SW 1271 (cell line): ENCODE measurements around the gene EHBP1L1.

ENCODE experiments used
- DNase-seq, 2 experiments: peaks; one replicate each; lab custom pipeline; 2025; lab: John Stamatoyannopoulos, UW

EHBP1L1 gene

DNA sequence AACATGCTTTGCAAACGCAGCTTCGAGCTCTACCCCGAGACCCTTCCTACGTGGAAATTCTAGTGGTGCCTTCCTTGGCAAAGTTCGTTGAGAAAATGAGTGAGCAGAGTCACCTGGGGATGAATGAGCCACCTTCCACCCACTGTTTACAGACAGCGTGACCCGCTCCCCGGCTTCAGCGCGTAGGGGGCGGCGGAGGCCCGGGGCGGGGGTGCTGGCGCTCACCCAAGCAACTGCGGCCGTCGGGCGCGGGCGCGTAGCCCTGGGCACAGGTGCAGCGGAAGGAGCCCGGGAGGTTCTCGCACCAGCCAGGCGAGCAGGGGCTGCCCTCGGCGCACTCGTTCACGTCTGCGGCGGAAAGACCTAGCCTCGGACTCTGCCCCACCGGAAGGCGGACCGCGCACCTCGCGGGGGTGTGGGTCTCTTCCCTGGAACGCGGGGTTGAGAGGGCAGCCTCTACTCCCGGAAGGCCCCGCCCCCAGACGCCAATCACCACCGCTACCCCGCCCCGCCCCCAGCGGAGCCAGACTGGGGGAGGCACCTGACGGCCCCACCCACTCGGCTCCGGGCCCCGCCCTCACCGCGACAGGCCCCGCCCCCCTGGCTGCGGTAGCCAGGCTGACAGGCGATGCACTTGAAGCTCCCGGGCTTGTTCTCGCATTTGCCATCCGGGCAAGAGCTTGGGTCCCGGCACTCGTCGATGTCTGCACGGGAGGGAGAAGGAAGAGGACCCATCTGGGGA, 29.5 kb upstream of the EHBP1L1 start:
- DNase-seq, result peak; percentile 45 to 69

DNA sequence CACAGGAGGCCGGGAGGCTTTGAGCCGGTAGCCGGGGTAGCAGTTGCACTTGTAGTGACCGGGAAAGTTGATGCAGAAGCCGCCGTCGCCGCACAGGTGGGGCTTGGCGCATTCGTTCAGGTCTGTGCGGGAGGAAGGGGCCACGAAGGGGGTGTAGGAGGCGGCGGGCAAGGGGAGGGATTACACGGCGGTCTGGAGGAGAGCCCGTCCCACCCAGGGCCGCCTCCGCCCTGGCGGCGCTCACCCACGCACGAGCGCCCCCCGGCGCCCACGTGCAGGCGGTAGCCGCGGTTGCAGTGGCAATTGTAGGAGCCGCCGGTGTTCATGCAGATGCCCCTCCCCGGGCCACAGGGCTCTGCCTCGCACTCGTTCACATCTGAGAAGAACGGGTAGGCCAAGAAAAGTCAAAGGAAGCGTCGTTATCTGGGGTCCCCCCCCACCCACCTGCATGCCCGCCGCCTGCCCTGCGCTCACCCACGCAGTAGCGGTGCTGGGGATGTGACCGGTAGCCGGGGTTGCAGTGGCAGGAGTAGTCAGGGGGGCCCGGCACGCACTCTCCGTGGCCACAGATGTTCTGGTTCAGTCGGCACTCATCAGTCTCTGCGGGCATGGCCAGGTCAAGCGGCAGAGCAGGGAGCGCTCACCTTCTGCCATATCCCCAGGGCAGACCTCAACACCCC, 28.3 kb upstream of the EHBP1L1 start:
- no peak for DNase-seq

DNA sequence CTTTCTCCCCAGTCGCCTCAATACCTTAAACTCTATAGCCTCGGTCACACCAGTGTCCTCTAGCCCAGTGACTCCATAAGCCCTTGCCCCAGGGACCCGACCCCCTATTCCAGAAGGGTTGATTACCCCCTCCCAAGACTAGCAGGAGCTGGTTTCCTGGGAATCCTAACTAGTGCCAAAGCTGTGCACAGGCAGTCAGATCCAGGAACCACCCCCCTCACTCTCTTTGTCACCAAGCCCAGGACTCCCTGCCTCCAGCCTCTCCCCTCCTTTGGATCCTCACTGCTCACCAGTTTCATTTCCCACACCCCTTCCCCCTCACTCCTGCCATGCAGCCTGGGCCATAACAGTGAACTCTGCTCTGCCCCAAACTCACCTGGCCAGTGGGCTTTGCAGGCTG, 27.5 kb upstream of the EHBP1L1 start:
- DNase-seq, result no peak

DNA sequence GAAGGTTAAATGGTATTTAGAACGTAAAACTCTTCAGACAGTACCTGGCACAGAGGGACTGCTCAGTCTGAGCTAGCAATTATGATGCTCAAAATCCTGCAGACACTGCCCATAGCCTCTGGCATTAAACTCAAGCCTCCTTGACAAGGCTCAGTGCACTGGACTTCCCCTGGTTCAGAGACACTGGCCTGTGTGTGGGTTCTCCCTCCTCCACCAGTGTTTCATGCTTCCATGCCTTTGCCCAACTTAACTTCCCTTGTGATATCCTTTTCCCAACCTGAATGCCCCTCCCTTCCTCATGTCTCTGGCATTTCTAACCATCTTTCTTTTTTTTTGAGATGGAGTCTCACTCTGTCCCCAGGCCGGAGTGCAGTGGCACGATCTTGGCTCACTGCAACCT, 26.8 kb upstream of the EHBP1L1 start:
- no peak for DNase-seq

DNA sequence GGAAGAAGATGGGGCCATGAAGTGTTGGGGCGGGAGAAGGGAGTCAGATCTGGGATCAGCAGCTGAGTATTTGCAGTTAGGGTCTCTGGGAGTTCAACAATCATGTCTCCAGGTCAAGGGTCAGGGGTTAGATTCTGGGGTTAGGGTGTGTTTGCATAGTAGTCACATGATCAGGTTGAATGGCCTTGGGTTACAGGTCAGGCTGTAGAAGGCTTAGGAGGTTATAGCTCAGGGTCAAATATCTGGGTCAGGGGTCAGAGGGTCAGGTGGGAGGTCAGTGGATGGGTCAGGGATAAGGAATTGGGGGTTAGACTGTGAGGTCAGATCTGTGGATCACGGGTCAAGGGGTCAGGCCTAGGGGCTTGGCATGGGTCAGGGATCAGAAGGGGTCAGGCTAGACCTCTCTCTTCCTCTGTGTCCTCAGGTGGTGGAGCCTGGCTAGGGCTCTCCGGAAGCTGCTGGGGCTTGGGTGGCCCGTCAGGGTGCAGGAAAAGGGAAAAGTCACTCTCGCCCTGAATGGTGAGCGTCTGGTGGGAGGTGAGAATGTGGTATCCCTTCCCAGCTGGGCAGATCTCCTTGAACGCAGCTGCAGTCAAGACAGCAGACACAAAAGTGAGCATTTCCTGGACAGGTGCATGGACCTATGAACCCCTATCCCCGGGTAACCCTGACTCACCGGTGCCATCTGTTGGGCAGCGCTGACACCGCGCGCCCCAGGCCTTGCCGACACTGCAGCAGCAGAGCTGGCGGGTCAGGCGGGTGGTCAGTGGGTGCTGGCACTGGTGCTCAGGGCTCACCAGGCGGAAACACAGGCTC, 24.1 kb upstream of the EHBP1L1 start:
- peak in 1 of 2 experiments; percentile 42 for DNase-seq

DNA sequence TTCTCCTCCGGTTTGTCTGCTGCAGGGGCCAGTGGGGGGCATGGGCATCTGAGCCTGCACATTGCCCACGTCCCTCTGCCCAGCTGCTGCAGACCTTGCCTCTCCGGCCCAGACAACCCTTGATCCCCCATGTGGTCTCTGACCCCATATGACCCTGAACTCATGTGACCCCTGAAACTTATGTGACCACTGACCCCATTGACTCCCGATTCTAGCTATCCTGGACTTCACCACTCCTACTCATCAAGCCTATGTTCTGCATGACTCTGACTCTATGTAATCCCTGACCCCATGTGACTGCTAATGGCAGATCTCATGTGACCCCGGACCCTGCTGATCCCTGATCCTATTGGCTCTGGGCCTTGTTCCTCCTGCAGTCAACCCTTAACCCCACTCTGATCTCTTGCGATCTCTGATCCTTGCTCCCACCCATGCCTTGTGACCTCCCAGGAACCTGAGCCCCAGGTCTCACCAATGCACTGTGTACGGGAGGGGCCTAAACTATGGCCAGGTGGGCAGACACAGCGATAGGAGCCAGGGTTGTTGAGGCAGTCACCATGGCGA, 23.4 kb upstream of the EHBP1L1 start:
- DNase-seq, result no peak

DNA sequence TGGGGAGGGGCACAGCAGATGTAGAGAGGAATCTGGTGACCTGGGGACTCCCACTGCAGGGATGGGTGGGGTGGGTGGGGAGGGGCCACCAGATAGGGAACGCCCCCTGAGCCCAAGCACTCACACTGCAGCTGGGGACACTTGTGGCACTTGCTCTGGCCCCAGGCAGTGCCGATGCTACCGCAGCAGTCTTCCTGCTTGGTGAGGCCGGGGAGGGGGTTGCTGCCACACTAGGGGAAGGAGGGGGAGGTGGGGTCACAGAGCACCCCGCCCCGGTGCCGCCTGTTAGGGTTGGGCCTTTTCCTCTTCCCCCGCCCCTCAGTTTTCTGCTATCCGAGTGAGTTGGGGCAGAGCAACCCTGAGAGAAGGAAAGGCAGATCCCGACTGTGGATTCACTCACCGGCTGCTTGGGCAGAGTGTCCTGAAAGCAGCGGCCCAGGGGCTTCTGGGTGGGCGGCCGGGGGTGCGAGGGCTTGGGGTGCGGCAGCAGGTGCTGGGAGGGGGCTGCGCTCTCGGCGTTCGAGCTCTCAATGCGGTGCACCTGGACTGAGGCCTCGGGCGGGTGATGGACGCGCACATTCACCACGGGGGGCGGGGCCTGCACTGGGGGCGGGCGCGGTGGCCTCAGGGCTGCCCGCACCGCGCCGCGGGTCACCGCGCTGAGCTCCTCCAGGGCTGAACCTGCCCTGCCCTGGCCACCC, 22.4 kb upstream of the EHBP1L1 start:
- DNase-seq, result no peak

DNA sequence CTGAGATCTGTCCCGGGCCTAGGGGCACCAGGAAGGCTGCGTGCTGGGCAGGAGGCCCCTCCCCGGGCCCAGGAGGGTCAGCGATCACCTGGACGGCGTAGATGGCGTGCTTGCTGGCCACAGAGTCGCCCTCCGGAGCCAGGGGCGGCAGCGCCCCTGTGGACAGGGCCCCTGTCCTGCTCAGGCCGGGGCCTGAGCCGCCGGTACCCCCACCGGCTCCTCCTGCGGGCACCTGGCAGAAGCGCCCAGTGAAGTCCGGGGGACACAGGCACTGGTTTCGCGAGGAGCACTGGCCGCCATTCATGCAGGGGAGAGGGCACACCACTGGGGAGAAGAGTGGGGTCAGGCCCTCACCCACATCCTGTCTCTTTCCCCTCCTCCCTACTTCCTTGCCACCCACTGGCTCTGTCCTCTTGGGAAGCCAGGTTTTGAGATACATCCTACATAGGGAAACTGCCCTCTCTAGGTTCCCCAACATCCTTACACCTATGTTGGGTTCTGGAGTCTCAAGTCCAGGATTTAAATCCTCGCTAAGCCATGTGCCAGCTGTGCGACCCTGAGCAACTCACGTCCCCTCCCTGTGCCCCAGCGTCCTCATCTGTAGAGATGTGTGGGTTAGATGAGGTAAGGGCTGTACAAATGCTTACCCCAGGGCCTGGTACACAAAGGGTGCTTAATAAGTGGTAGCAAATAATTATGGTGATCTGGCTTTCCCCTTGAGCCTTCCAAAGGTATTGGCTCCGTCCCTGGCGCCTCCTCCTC, 21.6 kb upstream of the EHBP1L1 start:
- DNase-seq, result no peak

DNA sequence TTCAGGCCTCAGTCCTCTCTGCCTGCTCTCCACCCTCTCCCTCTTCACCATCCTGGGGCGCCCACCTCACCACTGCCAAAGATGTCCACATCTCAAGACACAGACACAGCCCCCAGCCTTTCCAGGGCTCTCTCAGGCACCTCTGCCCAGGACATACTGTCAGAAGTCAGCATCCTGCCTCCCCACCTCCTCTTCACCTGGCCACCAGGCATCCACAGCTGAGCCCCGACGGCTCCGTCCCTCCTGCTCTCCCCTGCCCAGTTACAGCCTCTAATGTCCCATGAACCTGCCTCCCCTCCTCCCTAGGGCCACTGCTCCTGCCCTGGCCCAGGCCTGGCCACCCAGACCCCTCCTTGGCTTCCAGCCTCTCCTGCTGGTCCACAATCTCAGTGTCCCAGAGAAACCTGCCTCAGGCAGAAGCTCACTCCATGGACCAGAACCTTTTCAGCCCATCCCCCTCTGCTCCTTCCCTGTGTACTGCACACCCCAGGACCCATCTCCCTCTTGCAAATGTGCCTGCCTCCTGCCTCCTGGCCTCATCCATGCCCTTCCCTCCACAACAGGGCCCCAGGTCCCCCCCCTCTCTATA, 20.9 kb upstream of the EHBP1L1 start:
- no peak for DNase-seq

DNA sequence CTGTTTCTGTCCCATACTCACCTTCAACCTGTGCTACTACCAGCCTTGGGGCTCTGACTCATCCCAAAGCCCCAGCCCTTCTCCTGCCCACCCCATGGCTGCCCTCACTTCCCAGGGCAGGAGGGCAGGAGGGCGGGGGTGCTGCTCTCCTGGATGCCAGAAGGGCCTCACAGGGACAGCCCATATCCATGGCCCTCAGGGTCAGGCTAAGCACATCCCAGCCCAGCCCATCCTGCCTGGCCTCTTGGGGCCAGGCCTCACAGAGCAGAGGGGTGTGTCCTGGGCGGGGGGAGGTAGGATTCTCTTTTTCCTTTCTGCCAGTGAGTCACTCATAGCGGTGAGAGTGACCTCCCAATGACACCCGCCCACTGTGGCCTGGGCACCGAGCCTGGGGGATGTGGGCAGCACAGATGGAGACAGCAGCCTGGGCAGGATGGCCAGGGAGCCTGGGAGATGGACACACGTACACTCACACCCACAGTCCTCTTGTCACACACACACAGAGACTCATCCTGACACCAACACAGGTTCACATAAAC, 20.1 kb upstream of the EHBP1L1 start:
- DNase-seq, result peak; percentile 75 to 92

DNA sequence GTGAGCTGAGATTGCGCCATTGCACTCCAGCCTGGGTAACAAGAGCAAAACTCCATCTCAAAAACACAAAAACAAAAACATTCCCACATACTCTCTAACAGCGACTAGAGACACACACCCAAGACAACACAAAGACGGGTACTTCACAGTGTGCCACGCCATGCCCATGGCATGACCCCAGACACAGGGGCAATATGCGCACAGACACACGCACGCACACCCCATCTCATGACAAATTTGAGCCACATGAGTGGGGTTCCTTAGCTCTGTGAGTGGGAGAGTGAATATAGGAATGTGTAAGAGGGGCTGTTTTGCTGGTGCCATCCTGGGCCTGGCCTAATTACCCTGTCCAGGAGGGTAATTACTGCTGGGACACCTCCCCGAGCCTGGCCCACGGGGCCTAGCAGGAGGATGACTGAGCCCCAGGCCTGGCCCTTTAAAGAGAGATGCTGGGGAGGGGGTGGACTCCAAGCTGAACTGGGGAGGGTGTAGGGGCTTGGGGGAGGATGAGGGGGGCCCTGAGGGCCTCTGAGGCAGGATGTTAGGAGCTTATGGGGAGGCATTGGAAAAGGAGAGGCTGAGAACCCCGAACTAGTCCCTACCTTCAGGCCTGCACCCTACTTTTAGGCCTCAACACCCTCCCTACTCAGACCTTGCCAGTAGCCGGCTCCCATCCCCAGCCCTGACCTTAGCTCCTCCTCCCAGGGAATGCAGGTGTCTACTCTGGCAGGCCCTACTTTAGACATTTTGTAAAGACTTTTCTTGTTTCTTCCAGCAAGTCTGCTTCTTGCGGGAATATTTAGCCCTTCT, 19.2 kb upstream of the EHBP1L1 start:
- DNase-seq, result peak in 1 of 2 experiments; percentile 18

DNA sequence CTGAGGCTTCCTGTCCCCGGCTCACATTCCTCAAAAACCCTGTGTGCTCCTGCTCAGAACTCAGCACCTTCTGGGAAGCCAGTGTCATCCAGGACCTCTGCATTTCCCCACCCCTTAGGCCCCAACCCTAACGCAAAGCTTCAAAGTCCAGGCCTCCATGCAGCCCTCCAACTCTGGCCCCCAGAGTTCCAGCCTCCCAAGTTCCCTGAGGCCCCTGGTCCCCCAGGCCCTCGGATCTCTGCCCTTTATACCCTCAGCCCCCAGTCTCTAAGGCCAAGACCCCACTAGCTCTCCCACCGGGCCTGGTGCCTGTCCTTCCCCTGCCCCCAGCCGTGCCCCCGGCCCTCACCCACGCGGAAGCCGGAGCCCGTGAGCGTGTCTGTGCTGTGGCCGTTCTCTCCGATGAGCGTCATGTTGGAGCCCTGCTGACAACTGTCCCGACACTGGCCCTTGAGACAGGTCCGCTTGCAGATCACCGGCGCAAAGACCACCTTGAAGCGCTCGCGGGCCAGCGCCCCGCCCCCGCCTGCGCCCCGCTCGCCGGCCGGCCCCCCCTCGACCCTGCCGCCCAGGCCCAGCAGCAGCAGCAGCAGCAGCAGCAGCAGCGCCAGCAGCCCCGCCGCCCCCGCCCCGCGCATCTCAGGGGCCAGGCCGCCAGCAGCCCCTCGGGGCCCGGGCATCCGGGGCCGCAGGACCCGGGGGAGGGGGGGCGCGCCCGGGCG, 18.4 kb upstream of the EHBP1L1 start:
- no peak for DNase-seq

DNA sequence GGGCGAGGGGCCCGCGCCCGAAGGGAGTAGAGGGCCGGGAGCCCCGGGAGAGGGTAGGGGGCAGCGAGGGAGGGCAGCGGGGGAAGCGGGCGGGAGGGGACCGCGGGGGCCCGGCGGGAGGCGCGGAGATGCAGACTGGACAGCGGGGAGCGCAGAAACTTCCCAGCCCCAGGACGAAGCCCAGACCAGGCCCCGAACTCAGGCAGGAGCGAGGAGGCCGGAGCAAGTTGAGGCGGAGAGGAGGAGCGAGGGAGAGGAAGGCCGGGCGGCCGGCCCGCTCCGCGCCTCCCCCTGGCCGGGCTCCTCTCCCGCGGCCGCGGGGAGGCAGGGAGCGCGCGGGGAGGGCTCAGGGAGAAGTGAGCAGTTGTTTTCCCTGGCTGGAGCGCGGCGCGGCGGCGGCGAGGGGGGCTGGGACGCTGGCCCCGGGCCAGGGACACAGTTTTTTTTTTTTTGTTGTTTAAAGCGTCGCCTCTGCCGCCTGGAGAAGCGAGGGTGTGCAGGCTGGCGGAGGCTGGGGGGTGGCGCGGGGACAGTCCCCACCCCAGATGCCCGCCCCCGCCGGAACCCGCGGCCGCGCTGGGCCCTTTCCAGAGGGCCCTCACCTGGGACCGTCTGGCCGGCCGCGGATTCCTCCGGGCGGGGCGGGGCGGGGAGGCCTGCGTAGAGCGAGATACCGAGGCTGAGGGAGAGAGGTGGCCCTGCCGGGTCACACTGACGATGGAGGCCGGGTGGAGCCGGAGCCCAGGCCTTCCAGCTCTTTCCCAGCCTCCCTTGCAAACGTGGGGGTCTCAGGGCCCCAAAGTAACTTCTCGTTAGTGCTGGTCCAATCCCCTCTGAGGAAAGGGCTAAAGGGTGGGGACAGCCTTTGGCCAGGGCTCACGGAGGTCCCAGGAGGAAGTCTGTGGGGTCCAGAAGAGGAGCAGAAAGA, 17.6 kb upstream of the EHBP1L1 start, which contains the start of gene LTBP3:
Gene LTBP3, minus strand, starts transcription at position 358 of the 928 bp plus-strand sequence. CDS start 400 bp downstream, outside the sequence.
- no peak for DNase-seq

DNA sequence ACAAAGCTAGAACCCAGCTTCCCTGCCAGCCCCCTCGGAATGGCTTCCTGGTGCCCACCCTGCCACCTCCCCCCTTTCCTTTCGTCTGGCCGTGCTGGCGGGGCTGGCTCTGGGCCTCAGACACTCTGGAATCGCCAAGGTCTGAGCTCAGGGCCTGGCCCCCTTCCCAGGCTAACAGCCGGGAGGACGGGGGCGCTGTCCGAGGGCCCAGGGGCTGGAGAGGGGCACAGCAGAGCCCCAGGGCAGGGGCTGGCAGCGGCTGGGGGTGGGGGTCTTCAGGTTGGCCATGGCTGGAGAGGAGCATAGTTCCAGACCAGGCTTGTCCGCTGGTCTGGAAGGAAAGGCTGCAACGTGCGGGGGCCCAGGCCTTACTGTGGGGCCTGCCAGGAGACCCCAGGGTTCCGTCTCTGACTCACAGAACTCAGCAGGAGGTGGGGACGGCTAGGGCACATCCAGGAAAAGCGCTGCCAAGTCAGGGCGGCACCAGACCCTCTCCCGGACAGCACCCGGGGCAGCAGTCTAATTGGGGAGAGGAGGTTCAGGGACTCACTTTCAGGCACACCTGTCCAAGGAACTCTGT, 16.8 kb upstream of the EHBP1L1 start:
- DNase-seq, result no peak

DNA sequence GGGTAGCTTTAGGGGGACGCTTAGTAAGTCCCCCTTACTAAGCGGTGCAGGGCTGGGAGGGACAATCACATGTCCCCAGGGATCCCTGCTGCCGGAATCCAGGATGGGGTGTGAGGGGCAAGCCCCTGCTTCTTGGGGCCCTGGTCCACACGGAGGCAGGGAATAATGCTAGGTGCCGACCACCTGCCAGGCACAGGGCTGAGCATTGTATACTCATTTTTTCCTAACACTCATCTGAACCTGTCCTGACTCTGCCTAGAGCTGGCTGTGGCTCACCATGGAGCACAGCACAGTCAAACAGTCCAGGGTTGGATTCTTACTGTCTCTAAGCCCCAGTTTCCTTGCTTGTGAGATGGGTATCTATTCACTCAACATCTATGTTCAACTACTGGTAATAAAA, 16.3 kb upstream of the EHBP1L1 start:
- no peak for DNase-seq

DNA sequence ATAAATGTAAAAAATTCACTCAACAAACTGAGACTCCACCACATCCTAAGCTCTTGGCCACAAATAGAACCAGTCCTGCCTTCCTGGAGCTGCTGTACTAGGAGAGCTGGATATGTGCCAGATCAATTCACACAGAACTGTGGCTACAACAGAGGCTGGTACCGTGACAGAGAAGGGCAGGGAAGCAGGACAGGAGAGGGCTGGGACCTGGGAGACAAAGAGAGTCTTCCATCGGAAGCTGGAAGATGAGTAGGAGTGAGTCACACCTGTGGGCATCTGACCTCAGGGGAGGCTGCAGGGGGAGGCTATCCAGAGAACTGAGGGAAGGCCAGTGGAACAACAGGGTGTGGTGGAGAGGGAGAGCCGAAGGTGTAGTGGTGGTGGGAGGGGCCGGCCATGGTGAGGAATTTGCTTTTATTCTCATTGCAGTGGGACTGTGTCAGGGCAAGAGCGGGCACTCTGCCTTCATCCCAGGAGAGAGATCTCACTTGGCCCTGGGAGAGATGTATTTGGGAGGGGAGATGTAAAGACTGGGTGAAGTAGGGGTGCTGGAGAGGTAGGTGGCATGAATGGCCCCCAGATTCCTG, 15.8 kb upstream of the EHBP1L1 start:
- DNase-seq, result peak; percentile 56 to 83
